HG02642 (cell line): ENCODE results near the gene MEI1.
A peak's percentile ranks its signal among the peaks of the same experiment; 100 is the strongest.
"Not testable (repeated sequence)": the region's sequence is repeated elsewhere in the genome, so short reads cannot be mapped to it uniquely, and the experiment has no call there.

Source experiments
- ATAC-seq: cut with Tn5 transposase; IDR thresholded peaks from one replicate; pipeline ENCODE4 v1.9.1; 2021; ENCODE audit warnings: mild to moderate bottlenecking; ENCODE audit not compliant: unreplicated experiment, poor library complexity

Gene MEI1

DNA sequence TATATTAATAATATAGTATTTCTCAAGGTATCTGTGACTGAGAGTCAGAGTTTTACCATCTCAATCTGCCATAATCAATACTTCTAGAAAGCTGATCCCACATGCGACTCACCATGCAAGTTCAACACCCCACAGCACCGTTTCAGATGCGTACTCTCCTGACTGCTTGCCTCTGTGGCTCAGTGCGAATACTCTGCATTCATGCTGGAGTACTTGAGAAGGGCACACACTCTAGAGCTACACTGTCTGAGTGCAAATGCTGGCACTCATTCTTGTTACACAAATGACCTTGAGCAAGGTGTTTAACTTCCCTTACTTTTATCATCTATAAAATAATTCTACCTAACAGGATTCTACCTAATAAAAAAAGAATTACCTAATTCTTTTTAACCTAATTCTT, 23.2 kb upstream of the MEI1 start:
- no peak for ATAC-seq

- no peak for ATAC-seq
Measured at GRCh38 chr22:41681616-41682015, 17.7 kb upstream of the MEI1 start.

DNA sequence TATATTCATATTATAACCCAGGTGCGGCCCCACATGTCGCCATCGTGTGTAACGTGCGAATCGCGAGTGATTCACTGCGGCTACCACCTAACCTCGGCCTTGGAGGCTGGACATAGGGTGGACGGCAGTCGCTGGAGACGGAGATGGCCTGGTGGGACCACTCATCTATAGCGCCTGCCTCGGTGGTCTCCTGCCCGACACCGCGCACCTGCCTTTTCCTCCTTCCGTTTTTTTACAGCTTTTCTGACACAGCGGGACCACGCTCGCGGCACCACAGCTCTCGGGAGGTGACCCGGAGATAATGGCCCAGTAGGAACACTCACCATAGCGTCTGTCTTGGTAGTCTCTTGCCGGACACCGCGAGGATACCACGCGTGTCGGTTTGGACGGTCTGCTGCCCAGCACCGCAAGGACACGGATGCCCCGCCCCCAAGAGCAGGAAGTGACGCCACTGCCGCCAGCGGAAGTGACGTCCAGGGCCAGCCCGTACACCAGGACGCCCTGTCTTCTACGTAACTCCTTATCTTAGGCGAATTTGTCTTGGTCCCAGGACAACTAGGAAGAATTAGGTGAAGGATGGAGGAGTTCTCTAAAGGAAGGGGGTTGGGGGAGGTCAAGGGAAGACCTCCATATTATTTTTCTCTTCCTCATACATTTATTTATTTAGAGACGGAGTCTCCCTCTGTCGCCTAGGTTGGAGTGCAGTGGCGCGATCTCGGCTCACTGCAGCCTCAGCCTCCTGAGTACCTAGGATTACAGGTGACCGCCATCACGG, 17.1 kb upstream of the MEI1 start:
- peak; percentile 83 for ATAC-seq

DNA sequence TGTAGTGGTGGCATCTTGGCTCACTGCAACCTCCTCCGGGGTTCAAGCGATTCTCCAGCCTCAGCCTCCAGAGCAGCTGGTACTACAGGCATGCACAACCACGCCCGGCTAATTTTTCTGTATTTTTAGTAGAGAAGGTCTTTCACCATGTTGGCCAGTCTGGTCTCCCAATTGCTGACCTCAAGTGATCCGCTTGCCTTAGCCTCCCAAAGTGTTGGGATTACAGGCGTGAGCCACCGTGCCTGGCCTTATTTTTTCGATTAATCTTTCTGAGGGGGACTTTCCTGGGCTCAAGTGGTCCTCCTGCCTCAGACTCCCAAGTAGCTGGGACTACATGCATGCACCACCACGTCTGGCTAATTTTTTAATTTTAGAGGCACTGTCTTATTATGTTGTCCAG, 16.3 kb upstream of the MEI1 start:
- ATAC-seq = no peak

DNA sequence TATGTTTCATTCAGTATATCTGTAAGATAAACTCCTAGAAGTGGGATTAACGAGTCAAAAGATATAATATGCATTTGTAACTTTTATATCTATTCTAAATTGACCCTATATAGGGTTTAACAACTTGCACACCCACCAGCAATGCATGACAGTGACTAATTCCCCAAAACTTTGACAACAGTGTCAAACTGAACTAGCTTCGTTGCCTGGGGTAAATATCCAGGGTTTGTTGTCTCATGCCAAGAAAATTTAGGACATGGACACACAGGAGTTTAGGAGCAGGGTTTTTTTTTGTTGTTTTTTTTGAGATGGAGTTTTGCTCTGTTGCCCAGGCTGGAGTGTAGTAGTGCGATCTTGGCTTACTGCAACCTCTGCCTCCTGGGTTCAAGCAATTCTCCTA, 15.7 kb upstream of the MEI1 start:
- ATAC-seq = no peak

- no peak for ATAC-seq
Measured at GRCh38 chr22:41684194-41684593, 15.1 kb upstream of the MEI1 start.

DNA sequence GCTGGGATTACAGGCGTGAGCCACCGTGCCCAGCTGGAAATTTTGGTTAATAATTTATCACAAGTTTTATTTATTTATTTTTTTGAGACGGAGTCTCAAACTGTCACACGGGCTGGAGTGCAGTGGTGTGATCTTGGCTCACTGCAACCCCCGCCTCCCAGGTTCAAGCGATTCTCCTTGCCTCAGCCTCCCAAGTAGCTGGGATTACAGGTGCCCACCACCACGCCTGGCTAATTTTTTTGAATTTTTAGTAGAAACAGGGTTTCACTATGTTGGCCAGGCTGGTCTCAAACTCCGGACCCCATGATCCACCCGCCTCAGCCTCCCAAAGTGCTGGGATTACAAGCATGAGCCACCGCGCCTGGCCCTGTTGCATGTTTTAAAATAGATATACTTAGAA, 12.4 kb upstream of the MEI1 start:
- not testable (repeated sequence) for ATAC-seq

- ATAC-seq = peak; percentile 8
Measured at GRCh38 chr22:41687901-41688364, 11.4 kb upstream of the MEI1 start.

DNA sequence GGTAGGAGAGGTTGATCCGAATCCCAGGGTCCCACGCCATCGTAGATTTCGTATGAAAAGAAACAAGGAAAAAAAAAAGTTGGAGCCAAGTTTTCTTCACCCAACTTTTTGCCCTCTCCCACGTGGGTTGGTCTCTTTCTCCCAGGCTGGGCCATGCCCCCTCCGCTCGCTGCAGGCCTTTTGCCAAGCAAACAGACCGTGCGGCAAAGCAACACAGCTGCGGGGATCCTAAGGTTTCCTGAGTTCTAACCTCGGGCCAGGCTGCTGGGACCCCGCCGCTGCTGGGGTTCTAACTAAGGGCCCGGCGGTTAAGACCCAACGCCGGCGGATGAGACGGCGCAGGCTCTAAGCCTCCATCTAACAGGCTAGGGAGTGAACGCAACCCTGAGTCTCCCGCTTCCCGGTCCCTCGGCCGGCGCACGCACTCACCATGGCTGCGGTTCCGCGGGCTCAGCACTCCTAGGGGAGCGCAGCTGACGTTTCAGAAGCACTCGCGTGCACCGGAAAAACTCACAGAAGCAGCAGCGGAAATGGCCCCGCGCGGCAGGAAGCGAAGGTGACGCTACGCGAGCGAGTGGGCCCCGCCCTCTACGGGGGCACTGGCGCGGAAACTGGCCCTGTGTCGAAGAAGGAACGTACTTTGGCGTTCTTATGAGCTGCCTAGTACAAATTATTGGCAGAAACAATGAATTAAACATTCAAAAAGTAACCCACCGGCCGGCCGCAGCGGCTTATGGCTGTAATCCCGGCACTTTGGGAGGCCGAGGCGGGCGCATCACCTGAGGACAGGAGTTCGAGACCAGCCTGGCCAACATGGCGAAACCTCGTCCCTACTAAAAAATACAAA, 10.7 kb upstream of the MEI1 start, which contains the start of gene SNU13:
TSS of gene SNU13 (minus strand) at position 503 of the 847 bp plus-strand sequence. CDS start at position 432, 71 bp downstream.
- ATAC-seq = peak; percentile 89

DNA sequence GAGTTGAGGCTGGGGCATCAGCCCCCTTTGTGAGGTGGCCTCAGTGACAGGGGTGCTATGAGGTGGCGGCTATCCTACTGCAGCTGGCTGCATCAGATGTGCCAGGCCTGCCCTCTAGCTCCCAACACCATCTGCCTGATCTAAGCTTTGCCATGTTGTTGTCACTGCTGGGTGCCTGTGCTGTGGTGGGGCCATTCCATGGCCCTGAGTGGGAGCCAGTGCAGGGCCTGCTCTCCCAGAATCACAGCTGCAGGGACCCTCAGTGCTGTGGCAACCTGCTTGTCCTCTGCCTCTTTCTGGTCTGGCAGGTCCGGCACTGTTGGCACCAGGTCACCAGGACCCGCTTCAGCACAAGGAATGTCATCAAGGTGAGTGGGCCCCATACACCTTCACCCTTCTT, 8.8 kb upstream of the MEI1 start:
- ATAC-seq = no peak

- no peak for ATAC-seq
Measured at GRCh38 chr22:41695211-41695610, 4.1 kb upstream of the MEI1 start.

DNA sequence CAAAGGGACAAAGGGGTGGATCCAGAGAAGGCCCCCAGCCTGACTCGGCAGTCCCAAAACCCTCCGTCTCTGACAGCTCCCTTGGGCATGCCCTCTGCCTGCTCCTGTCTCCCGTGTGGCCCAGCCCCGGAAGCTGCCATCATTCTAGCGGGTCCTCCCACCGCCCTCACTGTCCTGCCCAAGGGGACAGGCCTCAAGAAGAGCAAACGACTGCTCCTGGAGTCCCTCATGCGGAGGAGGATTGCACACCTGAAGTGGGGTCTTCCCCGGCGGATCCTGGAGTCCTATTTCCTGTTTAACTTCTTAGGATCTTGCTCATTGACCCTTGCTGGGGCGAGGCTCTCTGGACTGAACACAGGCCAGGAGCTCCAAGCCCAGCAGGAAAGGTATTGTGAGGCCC, 2.6 kb upstream of the MEI1 start:
- ATAC-seq = no peak

DNA sequence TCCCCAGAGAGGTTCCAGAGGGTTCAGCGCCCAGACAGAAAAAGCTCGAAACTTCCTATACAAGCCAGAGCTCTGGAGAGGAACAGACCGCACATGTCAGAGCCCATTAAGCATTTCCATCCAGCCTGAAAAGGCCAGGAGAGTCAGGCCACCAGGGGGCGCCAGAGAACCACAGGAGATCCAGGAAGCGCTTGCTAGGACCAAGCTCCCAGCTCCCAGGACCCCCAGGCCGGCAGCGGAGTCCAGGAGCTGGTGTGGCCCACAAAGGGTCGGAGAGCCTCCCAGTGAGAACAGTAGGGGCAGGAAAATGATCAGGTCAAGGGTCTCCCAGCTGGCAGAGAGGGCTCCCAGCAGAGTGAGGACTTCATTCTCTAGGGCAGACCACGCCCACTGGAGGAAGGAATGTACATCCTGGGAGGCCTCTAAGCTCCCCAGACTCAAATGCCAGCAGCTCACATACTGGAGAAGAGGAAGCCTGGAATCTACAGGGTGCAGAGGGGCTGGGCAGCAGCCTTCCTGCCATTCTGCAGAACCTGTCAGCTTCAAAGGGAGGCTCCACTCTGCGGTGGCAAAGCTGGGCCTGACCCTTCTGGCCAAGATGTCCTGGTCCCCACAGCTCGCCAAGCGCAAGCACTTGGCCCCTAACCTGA, 2.1 kb upstream of the MEI1 start:
- no peak for ATAC-seq

DNA sequence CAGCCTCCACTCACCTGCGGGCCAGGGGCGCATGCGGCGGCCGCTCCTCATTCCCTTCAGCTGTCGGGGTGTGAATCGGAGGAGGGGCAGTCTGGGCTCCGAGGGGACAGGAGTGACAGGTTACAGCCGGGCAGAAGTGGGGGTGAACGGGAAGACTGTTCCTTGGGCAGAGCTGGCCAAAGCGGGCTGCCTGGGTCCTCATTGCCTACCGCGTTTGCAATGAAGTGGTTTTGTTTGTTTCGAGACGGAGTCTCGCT, 733 bp downstream of the MEI1 start:
- ATAC-seq = no peak

DNA sequence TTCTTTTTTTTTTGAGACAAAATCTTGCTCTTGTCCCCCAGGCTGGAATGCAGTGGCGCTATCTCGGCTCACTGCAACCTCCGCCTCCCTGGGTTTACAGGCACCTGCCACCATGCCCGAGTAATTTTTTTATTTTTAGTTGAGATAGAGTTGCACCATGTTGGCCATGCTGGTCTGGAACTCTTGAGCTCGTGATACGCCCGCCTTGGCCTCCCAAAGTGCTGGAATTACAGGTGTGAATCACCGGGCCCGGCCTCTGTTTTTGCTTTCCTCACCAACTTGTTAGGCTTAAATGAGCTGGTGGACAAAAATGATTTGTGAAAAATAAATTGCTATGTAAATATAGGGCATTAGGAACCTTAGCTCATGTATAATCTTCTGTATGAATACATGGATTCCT, 3.5 kb downstream of the MEI1 start:
- ATAC-seq = no peak

GRCh38 chr22:41709341-41709740, 10.0 kb downstream of the MEI1 start:
- ATAC-seq = no peak

DNA sequence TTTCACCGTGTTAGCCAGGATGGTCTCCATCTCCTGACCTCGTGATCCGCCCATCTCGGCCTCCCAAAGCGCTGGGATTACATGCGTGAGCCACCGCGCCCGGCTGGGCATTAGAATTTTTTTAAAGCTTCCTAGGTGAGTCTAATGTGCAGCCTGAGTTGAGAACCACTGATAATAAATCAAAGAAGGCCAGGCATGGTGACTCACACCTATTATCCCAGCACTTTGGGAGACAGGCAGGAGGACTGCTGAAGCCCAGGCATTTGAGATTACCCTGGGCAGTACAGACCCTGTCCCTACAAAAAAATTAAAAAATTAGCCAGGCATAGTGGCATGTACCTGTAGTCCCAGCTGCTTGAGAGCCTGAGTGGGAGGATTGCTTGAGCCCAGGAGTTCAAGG, 13.7 kb downstream of the MEI1 start:
- no peak for ATAC-seq

DNA sequence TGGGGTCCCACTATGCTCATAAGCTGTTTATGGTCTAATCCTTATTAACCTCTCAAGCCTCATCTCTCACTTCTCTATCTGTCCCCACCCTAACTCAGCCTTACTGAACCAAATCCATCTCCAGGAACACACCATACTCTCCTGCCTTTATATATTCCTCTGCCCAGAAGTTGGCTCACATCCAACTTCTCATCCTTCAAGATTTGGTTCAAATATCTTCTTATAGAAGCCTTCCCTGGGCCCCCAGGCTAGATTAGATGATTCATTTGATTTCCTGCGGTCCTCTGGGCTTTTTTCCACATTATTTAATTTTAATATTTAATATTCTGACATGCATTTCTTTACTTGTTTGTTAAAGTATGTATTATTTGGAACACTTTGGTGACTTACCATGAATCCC, 23.2 kb downstream of the MEI1 start:
- no peak for ATAC-seq

DNA sequence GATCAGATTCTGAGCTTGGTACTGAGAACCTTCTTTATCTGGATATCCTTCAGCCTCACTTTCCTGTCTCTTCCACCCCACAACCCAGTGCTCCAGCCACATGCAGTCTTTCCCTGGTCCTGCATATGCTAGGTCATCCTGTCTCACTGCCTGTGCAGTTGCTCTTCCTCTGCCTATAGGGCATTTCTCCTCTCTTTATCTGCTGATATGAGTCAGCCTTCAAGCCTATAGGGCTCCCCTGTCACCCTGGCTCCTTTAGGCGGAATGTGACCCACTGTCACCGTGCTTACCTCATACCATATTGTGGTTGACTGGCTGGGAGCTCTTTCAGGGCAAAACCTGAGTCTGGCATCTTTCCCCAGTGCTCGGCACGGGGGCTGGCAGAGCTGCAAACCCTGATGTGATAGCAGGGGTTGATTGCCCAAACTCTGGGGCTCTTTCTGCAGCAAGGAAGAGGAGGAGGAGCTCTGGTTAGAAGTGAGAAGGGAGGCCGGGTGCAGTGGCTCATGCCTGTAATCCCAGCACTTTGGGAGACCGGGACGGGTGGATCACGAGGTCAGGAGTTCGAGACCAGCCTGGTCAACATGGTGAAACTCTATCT, 26.3 kb downstream of the MEI1 start:
- no peak for ATAC-seq

- ATAC-seq = no peak
Measured at GRCh38 chr22:41731609-41732008, 32.3 kb downstream of the MEI1 start.
